PC-3 (cell line): Measurements from ENCODE around the gene TESK1.

Experiments
- EZH2 ChIP-seq: fragments of 300-600 bp; sonication (generic); IDR thresholded peaks from one replicate; pipeline ENCODE4 v1.6.1; 2017; ENCODE audit warnings: antibody characterized with exemption, mild to moderate bottlenecking, low read length; ENCODE audit not compliant: unreplicated experiment
- EZH2phosphoT487 ChIP-seq: fragments of 300-600 bp; sonication (generic); IDR thresholded peaks from 2 replicates; pipeline ENCODE4 v1.6.1; 2018; ENCODE audit warnings: mild to moderate bottlenecking, antibody characterized with exemption, low read length, borderline replicate concordance
- TF ChIP-seq, protein P1 (sequence below): fragments of 300-600 bp; sonication (generic); conservative IDR thresholded peaks from 2 replicates; pipeline ENCODE4 v1.5.1; 2017; ENCODE audit warnings: antibody characterized with exemption, low read depth, mild to moderate bottlenecking, low read length

- TF ChIP-seq, protein P1, sequence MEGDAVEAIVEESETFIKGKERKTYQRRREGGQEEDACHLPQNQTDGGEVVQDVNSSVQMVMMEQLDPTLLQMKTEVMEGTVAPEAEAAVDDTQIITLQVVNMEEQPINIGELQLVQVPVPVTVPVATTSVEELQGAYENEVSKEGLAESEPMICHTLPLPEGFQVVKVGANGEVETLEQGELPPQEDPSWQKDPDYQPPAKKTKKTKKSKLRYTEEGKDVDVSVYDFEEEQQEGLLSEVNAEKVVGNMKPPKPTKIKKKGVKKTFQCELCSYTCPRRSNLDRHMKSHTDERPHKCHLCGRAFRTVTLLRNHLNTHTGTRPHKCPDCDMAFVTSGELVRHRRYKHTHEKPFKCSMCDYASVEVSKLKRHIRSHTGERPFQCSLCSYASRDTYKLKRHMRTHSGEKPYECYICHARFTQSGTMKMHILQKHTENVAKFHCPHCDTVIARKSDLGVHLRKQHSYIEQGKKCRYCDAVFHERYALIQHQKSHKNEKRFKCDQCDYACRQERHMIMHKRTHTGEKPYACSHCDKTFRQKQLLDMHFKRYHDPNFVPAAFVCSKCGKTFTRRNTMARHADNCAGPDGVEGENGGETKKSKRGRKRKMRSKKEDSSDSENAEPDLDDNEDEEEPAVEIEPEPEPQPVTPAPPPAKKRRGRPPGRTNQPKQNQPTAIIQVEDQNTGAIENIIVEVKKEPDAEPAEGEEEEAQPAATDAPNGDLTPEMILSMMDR: no peak
- TF ChIP-seq EZH2: no peak
- TF ChIP-seq EZH2phosphoT487: no peak
These were observed 11.1 kb downstream of the TESK1 start for GRCh38 chr9:35615981-35616680.
